K562 (cell line): ENCODE results near the gene SDHC. TPM values are rescaled to one million over a fixed set of nuclear protein-coding genes. Genes with fewer than 3 reads are reported as not detected.
A peak's percentile ranks its signal among the peaks of the same experiment; 100 is the strongest.

ENCODE experiments used
- HMBOX1 ChIP-seq: sonication (generic); IDR thresholded peaks from 2 replicates; pipeline ENCODE4 v1.6.1; 2016
- MAZ ChIP-seq, 2 experiments: fragments of 450-650 bp in 1 of 2; sonication (generic) in 1 of 2; formaldehyde crosslinking; IDR thresholded peaks in 1 of 2; conservative IDR thresholded peaks in 1 of 2; 2 replicates each; pipeline versions ENCODE4 v1.4.0 to v1.5.0; 2020; ENCODE audit warnings: mild to moderate bottlenecking in 1 of 2, missing genetic modification reagents in 1 of 2
- REST ChIP-seq, 2 experiments: fragments of 450-650 bp; formaldehyde crosslinking in 1 of 2; IDR thresholded peaks; 2 replicates each; pipeline versions ENCODE4 v1.4.0 to v1.6.1; 2014 to 2020; ENCODE audit warnings: mild to moderate bottlenecking in 2 of 2, borderline replicate concordance in 1 of 2, low read depth in 1 of 2
- polyA plus RNA-seq, 8 experiments: library from polyadenylated mRNA; depleted of rRNA in 4 of 8; stranded (reverse) in 5 of 8; unstranded in 3 of 8; fragments of >200 nt; fragmentation: Nextera tagmentation in 2 of 8; fragmentation: Illumina TruSeq in 1 of 8; extraction: Ambion mirVana in 2 of 8; extraction: Trizol in 1 of 8; gene quantifications; 2 replicates each; pipeline versions ENCODE4 v1.2.1 to v1.2.3, GENCODE V29; 2011 to 2014; ENCODE audit warnings: inconsistent platforms in 1 of 8, missing spikeins in 1 of 8
- total RNA-seq, 7 experiments: library from RNA; depleted of rRNA in 6 of 7; stranded (reverse); fragments of >200 nt in 6 of 7; fragmentation: Illumina TruSeq in 2 of 7; extraction: Trizol in 2 of 7; gene quantifications; 2 replicates each; pipeline versions ENCODE4 v1.2.1 to v1.2.3, GENCODE V29; 2011 to 2021; ENCODE audit warnings: low replicate concordance in 1 of 7
- TF ChIP-seq, protein P1 (sequence below), 3 experiments: IDR thresholded peaks in 2 of 3; conservative IDR thresholded peaks in 1 of 3; 2 replicates each; pipeline ENCODE4 v1.5.1; 2011 to 2012; ENCODE audit warnings: low read length in 3 of 3, mild to moderate bottlenecking in 3 of 3, control low read depth in 2 of 3, improper control_type of control experiment in 1 of 3, inconsistent platforms in 1 of 3, low read depth in 1 of 3, mixed read lengths in 1 of 3, moderate library complexity in 1 of 3; ENCODE audit not compliant: insufficient read depth in 2 of 3

The SDHC gene
- total and polyA plus RNA-seq, 9 of the 15 experiments (the other 6 are each of a cell fraction or from before 2014, with no cell fraction given), result 7.7 to 309 (median 174) TPM

DNA sequence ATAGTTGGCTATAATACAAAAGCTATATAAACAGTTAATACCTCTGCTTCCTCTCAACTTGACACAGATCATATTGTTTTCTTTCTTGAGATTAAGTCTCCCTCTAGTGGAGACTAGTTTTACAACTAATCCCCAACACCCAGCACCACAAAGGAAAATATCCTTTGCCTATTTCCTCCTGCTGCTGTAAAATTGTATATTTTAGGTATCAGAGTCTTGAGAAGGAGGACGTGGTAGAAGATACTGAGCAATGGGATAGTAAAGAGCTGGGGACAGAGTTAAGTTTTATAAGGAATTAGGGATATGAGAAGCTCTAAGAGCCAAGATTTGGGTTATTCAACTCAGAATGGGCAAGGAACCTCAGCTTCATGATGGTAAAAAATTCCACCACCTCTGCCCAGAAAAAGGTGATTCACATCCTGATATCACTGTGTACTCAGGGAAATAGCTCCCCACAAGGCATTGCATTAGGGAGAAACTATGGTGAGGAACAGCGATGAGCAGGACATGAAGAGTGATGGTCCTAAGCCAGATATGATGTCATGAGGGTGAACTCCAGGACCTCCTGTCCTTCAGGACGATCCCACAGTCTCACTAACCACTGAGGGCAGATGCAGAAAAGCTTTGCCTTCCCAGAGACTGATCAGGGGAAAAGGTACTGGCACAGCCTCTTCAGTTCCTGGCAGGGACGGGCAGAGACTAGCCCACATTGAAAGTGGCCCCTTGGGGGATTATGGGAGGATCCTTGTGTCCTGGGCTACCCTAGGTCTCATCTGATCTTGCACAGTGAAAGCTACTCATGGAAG is 68.2 kb downstream of the SDHC start (continued):
- TF ChIP-seq REST (IDR thresholded peaks at IDR 0.05; ENCODE audit: borderline replicate concordance), result peak; percentile 65; the same call in 1 of the 2 replicates
- no peak for TF ChIP-seq REST (CRISPR knock-in tag; IDR thresholded peaks at IDR 0.05; ENCODE audit: low read depth)
- TF ChIP-seq, protein P1, sequence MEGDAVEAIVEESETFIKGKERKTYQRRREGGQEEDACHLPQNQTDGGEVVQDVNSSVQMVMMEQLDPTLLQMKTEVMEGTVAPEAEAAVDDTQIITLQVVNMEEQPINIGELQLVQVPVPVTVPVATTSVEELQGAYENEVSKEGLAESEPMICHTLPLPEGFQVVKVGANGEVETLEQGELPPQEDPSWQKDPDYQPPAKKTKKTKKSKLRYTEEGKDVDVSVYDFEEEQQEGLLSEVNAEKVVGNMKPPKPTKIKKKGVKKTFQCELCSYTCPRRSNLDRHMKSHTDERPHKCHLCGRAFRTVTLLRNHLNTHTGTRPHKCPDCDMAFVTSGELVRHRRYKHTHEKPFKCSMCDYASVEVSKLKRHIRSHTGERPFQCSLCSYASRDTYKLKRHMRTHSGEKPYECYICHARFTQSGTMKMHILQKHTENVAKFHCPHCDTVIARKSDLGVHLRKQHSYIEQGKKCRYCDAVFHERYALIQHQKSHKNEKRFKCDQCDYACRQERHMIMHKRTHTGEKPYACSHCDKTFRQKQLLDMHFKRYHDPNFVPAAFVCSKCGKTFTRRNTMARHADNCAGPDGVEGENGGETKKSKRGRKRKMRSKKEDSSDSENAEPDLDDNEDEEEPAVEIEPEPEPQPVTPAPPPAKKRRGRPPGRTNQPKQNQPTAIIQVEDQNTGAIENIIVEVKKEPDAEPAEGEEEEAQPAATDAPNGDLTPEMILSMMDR (IDR thresholded peaks at IDR 0.05 in 2 of 3, conservative IDR thresholded peaks at IDR 0.05 in 1 of 3; ENCODE audit: insufficient read depth in 2 of 3, low read depth in 1 of 3, low read length in 3 of 3), result peak; percentile 55 to 78 (median 58); a peak in 5 of 6 replicates
- peak; percentile 67 for TF ChIP-seq HMBOX1
- TF ChIP-seq MAZ (CRISPR knock-in tag; conservative IDR thresholded peaks at IDR 0.05 in 1 of 2, IDR thresholded peaks at IDR 0.05 in 1 of 2), result 0 out of 4 replicates have a peak, but pooled peaks of 1 of the 2 experiments have one; percentile 35
